Measurements from ENCODE around the gene TMUB1.

TMUB1 gene

GRCh38 chr7:151086802-151087244 is 3.5 kb upstream of the TMUB1 start:
- peak in 14 of 56 donors; percentile 24 to 74 (median 48) for DNase-seq

- peak in 55 of 56 donors; percentile 29 to 92 (median 84) for DNase-seq
Observed at GRCh38 chr7:151085691-151086620, 2.7 kb upstream of the TMUB1 start, which contains the start of gene AGAP3. TSS of gene AGAP3 (plus strand) at chr7:151086475. CDS start at chr7:151086742, 267 bp downstream.

- DNase-seq = peak in 1 of 56 donors; percentile 14
Observed at GRCh38 chr7:151085329-151085690, 2.0 kb upstream of the TMUB1 start.

- no peak for DNase-seq
Observed at GRCh38 chr7:151083824-151084160, 499 bp upstream of the TMUB1 start.

GRCh38 chr7:151082141-151083070 is 887 bp downstream of the TMUB1 start:
- DNase-seq = no peak

DNA sequence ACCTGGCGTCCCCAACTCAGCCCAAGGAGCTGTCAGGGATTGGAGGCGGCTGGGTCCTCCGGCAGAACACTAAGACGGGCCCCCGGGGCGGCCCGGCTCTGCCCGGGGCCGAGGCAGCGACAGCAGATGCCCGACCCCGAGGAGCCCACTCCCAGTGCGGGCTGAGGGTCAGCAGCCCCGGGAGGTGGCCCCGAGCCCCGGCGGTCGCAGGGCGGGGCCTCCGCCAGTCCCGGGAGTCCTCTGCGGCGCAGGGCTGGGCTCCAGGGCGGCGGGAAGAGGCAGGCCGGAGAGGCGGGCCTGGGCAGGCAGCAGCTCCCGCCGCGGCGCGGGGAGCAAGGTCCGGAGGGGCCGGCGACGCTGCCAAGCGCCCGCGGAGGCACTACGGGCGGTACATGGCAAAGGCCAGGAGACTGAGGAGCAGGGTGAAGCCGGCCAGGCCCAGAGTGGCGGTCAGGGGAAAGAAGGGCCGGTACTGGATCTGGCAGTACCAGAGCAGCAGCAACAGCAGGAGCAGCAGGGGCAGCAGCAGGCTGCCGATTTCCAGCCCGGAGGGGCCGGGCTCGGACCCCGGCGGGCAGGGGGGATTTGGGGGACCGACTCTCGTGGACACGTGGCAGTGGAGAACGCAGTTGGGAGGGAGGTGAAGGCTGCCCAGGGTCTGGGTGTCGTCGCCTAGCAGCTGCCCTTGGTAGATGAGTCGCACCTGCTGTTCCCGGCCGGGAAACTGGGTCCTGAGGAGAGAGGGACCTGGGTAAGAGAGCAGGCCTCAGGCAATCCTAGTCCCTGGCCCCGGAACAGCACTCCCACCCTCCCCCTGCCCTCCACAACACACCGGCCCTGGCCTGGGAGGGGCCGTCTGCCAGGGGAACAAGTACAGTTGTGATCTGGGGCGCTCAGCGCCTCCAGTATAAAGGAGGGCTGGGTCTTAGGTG is 1.9 kb downstream of the TMUB1 start:
- DNase-seq = peak in 2 of 56 donors; percentile 31 to 49

GRCh38 chr7:151080522-151081169 is 2.6 kb downstream of the TMUB1 start, which contains the start of gene FASTK:
TSS of gene FASTK (minus strand) at chr7:151080809. CDS start at chr7:151080766, 43 bp downstream.
- DNase-seq = peak; percentile 28 to 96 (median 88)

DNA sequence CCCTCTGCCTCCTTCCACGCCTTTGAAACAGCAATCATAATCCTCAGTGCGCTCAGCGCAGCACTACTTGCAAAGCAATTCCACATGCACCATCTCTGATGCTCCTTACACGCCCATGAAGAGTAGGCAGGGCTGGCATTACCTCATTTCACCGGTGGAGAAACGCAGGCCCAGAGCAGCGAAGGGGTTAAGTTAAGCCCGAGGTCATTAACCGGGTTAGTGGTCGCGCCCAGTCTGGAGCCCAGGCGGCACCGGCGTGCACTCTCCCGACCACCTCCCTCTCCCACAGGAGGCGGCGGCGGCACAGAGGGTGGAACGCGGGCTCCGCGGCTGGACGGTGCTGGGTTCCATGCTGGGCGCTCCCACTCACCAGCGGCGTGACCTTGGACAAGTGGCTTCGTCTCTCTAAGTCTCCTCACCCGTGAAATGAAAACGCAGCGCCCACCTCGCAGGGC is 3.2 kb downstream of the TMUB1 start:
- peak in 21 of 56 donors; percentile 25 to 65 (median 50) for DNase-seq

DNA sequence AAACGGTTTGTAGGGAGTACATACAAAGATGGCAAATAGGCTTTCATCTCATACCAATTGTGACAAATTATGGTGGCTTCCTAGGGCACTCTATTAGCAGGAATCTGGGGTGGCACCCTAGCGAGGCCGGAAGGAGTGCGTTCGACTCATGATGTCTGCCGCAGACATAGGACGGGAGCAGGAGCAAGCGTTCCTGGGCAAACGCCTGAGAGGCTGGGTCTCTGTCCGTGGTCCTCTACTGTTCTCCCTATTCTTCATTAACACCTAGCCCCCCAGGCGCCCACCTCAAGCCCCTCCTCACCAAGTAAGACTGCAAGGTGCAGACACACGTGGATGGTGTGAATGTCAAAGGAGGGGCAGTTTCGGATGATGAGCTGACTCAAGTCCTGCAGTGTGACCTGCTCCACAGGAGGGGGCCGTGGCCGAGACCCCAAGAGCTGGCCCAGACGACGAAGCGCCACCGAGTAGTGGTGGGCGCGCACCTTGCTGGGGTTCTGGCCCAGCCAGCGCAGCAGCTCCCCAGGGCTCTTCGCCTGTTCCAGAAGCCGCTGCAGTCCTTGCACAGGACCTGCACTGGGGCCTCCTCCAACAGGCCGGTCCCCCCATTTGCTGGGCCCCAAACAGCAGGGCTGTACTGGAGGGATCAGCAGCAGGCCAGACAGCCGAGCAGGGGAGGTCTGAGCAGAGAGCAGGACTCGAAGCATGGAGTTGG is 3.9 kb downstream of the TMUB1 start:
- no peak for DNase-seq

DNA sequence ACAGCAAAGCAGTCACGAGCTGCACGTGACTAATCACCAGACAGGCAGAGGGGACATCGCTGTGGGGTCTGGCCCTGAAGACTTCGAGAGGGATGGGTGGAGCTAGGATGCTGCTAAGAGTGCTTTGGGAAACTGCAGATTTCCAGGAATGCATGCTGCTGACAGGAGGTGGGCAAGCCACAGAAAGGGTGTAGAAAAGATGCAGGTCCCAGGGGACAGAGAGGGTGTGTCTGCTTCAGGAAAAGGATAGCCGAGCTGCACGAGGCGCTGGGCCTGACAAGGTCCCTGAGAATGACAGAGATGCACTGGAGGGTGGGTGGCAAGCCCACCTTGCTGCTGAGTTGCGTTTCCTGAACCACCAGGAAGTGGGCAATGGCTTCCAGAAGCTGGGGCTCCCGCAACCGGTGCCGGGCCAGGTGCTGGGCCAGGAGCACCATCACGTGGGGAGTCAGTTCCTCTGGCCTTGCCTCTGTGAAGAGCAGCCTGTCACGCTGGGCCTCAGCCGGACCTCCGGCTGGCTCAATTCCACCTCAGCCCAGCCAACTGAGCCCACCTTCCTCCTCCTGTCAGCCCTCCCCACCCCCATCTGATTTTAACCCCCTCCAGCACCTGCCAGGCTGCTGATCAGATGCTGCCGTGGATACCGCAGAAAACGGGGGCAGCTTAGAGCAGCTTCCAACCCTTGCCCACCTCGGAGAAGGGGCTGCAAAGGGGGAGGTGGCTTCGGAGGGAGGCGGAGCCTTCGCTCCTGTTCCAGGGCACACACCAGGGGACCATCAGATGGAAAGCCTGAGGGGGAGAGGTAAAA is 4.9 kb downstream of the TMUB1 start:
- DNase-seq = no peak

DNA sequence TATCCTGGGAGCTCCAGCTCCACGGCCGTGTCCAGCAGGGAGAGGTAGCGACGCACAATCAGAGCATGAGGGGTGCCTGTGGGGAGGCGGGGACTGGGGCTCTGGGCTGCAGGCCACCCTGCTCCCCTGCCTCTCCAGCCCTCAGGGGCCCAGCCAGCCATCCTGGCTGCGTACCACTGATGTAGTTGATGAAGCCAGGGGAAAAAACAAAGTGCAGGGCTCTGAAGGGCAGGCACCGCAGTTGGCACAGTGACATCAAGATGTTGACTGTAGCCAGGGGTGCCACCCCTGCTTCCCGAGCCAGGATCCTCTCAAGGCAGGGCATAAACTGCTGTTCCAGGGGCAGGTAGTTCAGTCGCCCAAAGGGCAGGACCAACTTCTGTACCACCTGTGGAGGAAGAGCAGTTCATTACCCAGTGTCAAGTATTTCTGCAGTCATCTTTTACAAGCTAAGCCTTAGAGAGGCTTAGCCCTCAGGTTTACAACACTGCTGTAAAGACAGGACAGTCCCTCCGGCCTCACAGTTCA is 5.5 kb downstream of the TMUB1 start:
- DNase-seq = no peak

- DNase-seq = no peak
Observed at GRCh38 chr7:151076863-151077704, 6.2 kb downstream of the TMUB1 start.

- DNase-seq = no peak
Observed at GRCh38 chr7:151075978-151076426, 7.3 kb downstream of the TMUB1 start.

GRCh38 chr7:151075662-151075971 is 7.7 kb downstream of the TMUB1 start:
- DNase-seq = no peak

DNA sequence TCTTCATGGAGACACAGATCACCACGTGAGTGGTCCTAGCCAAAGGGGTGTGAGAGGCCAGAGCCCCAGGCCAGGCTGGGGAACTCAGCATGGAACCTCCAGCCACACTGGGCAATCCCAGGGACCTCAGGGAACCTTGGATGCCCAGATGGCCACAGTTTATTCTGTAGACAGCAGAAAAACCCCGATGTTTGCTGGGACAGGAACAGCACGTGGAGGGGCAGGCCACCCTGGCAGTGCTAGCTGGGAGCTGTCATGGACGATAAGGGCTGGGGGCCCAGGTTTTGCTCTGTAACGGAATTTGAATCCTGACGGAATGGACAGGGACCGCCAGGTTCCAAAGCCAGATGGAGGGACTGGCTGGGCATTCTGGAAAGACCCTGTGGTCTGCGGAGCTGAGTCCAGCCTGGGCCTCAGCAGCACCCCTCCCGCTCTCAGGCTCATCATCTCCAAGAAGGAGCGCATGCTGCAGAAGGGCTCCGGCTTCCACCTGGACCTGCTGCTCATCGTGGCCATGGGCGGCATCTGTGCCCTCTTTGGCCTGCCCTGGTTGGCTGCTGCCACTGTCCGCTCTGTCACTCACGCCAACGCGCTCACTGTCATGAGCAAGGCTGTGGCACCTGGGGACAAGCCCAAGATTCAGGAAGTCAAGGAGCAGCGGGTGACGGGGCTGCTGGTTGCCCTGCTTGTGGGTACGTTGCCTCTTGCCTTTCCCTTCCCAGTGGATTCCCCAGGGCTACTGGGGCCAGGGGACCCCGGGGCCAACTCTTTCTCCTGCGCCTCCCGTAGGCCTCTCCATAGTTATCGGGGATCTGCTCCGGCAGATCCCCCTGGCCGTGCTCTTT is 8.3 kb downstream of the TMUB1 start:
- DNase-seq = no peak

DNA sequence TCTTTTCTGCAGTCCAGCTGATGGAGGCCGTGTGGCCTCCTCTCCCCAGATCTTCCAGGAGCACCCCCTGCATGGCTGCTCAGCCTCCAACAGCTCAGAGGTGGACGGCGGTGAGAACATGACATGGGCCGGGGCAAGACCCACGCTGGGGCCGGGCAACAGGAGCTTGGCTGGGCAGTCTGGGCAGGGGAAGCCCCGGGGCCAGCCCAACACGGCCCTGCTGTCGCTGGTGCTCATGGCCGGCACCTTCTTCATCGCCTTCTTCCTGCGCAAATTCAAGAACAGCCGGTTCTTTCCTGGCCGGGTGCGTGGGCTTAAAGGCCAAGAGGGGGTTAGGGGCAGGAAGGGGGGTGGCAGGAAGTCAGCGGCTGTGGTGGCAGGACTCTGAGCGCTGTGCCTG is 9.3 kb downstream of the TMUB1 start:
- no peak for DNase-seq
